K562 (cell line): ENCODE data around the gene TP73. TPM values are rescaled to one million over a fixed set of nuclear protein-coding genes. Genes with fewer than 3 reads are reported as not detected.

ENCODE experiments used
- ATAC-seq: fragments of 200-7000 bp; cut with Tn5 transposase; 3 replicates; pipeline ENCODE4 v1.9.1; 2020; ENCODE audit warnings: moderate library complexity
- BruUV-seq: library from RNA; stranded (reverse); fragments of 400-500 nt; replicated peaks from 2 replicates; lab custom pipeline; 2021; lab: Mats Ljungman, UMichigan
- CTCF ChIA-PET: fragments of 300-600 bp; formaldehyde crosslinking; extraction: SDS; loops from one replicate; lab custom pipeline; 2021; ENCODE audit warnings: low intra/inter-chr PET ratio; lab: Yijun Ruan, JAX
- POLR2A ChIA-PET: fragments of 300-600, 350-650 bp; sonication (Branson Sonifier 250); formaldehyde crosslinking; extraction: SDS; loops from one replicate; lab custom pipeline; 2021; ENCODE audit warnings: antibody characterized with exemption, inconsistent platforms; lab: Yijun Ruan, JAX
- DNase-seq, 4 experiments: peaks; one replicate each; pipeline versions ENCODE4 v3.0.0 to v3.0.0-alpha.2; 2011 to 2018; ENCODE audit warnings: low spot score in 3 of 4, mixed read lengths in 3 of 4; ENCODE audit errors: extremely low read depth in 1 of 4
- FAIRE-seq: peaks from 2 replicates; lab custom pipeline; 2011; peaks lifted over from hg19 to GRCh38; lab: Jason Lieb, UNC
- H2AFZ ChIP-seq: 2 replicates; pipeline ENCODE4 v1.6.0; 2011; ENCODE audit warnings: low read depth, low read length, control low read depth, inconsistent platforms
- H3K27ac ChIP-seq: fragments of 200-600 bp; 3 replicates; pipeline ENCODE4 v1.8.0; 2011; ENCODE audit warnings: low read depth, mild to moderate bottlenecking, control low read depth, inconsistent platforms, low read length, moderate library complexity, mixed read lengths; ENCODE audit errors: extremely low read depth
- H3K27me3 ChIP-seq, 2 experiments: fragments of 300-600 bp in 1 of 2; 2 replicates in 1 of 2; 3 replicates in 1 of 2; pipeline versions ENCODE4 v1.6.0 to v1.8.0; 2011; ENCODE audit warnings: inconsistent platforms in 2 of 2, low read length in 2 of 2, mild to moderate bottlenecking in 1 of 2, mixed read lengths in 1 of 2, moderate library complexity in 1 of 2; ENCODE audit not compliant: control insufficient read depth in 2 of 2, insufficient read depth in 2 of 2
- H3K36me3 ChIP-seq: fragments of 300-600 bp; 3 replicates; pipeline ENCODE4 v1.8.0; 2011; ENCODE audit warnings: mild to moderate bottlenecking, low read length, inconsistent platforms; ENCODE audit not compliant: control insufficient read depth, insufficient read depth
- H3K4me1 ChIP-seq, 2 experiments: fragments of 200-600 bp in 1 of 2; replicated peaks in 1 of 2; 2 replicates in 1 of 2; 3 replicates in 1 of 2; pipeline versions ENCODE4 v1.5.1 to v1.8.0; 2011; ENCODE audit warnings: inconsistent platforms in 2 of 2, low read length in 2 of 2, mild to moderate bottlenecking in 1 of 2, mixed read lengths in 1 of 2, moderate library complexity in 1 of 2; ENCODE audit not compliant: control insufficient read depth in 2 of 2, insufficient read depth in 2 of 2
- H3K4me2 ChIP-seq: 2 replicates; pipeline ENCODE4 v1.6.1; 2011; ENCODE audit warnings: low read length, control low read depth, inconsistent platforms, mixed read lengths; ENCODE audit not compliant: insufficient read depth
- H3K4me3 ChIP-seq: fragments of 200-600 bp; sonication (generic), shearing (Covaris generic); 2 replicates; pipeline ENCODE4 v1.5.1; 2016; ENCODE audit warnings: control low read depth, inconsistent platforms
- H3K79me2 ChIP-seq: fragments of 200-600 bp; 3 replicates; pipeline ENCODE4 v1.8.0; 2011; ENCODE audit warnings: low read length, inconsistent platforms; ENCODE audit not compliant: control insufficient read depth, insufficient read depth
- H3K9ac ChIP-seq, 2 experiments: 2 replicates each; pipeline versions ENCODE4 v1.6.0 to v1.6.1; 2011; ENCODE audit warnings: low read depth in 2 of 2, low read length in 2 of 2, control low read depth in 1 of 2, inconsistent platforms in 1 of 2, mild to moderate bottlenecking in 1 of 2, mixed read lengths in 1 of 2; ENCODE audit not compliant: insufficient read depth in 1 of 2
- H3K9me1 ChIP-seq: one replicate; pipeline ENCODE4 v1.6.0; 2011; ENCODE audit warnings: inconsistent platforms, mild to moderate bottlenecking, low read length, moderate library complexity; ENCODE audit not compliant: control insufficient read depth, insufficient read depth
- H3K9me3 ChIP-seq: replicated peaks from 2 replicates; pipeline ENCODE4 v1.5.1; 2011; ENCODE audit warnings: low read depth, low read length, inconsistent platforms; ENCODE audit not compliant: control insufficient read depth, insufficient read depth
- H4K20me1 ChIP-seq: replicated peaks from 2 replicates; pipeline ENCODE4 v1.6.1; 2011; ENCODE audit warnings: low read length, inconsistent platforms, mixed read lengths; ENCODE audit not compliant: control insufficient read depth, insufficient read depth
- CAMTA2 ChIP-seq: fragments of 250-450 bp; sonication (Bioruptor Pico); conservative IDR thresholded peaks from 2 replicates; pipeline ENCODE4 v1.5.1; 2022
- EP300 ChIP-seq: IDR thresholded peaks from 2 replicates; pipeline ENCODE4 v1.6.1; 2012; ENCODE audit warnings: low read length, improper control_type of control experiment
- POU5F1 ChIP-seq: fragments of 150-350 bp; IDR thresholded peaks from 2 replicates; pipeline ENCODE4 v1.6.1; 2014; ENCODE audit warnings: borderline replicate concordance, low read length, low read depth, mild to moderate bottlenecking; ENCODE audit not compliant: partially characterized antibody
- PPARD ChIP-seq: fragments of 250-450 bp; sonication (Bioruptor Pico); IDR thresholded peaks from 2 replicates; pipeline ENCODE4 v1.8.0; 2022; ENCODE audit warnings: inconsistent platforms, mild to moderate bottlenecking, moderate library complexity
- RBFOX2 ChIP-seq: fragments of 200-400 bp; formaldehyde crosslinking; IDR thresholded peaks from 2 replicates; pipeline ENCODE4 v1.6.1; 2017; ENCODE audit warnings: low read depth, mild to moderate bottlenecking, low read length, moderate library complexity
- SETDB1 ChIP-seq: IDR thresholded peaks from one replicate; pipeline ENCODE4 v1.6.1; 2012; ENCODE audit warnings: low read length, control low read depth, inconsistent platforms
- SRSF7 ChIP-seq: fragments of 200-400 bp; formaldehyde crosslinking; optimal IDR thresholded peaks from 2 replicates; pipeline ENCODE3; 2017; ENCODE audit warnings: mild to moderate bottlenecking, low read depth, low read length
- ZFP1 ChIP-seq: fragments of 450-650 bp; formaldehyde crosslinking; IDR thresholded peaks from 2 replicates; pipeline ENCODE4 v1.4.0; 2020; ENCODE audit warnings: mild to moderate bottlenecking, mixed read lengths
- ZNF780A ChIP-seq: fragments of 250-450 bp; sonication (Bioruptor Pico); IDR thresholded peaks from 2 replicates; pipeline ENCODE4 v1.5.0; 2021; ENCODE audit warnings: mild to moderate bottlenecking
- WGBS: fragments of 100-300 bp; shearing (Covaris generic); methylation state at CpG from one replicate; pipeline ENCODE4 v1.1.6; 2016; ENCODE audit warnings: low coverage, mixed read lengths; ENCODE audit not compliant: insufficient coverage; ENCODE audit errors: missing lambda C conversion rate; 5-methylcytosine and 5-hydroxymethylcytosine counted together
- in situ Hi-C: fragments of 300-500 bp; cut with MboI; formaldehyde crosslinking; loops from 4 replicates; pipeline ENCODE4 v1.15.0; 2018; ENCODE audit warnings: inconsistent platforms, mixed read lengths
- intact Hi-C: fragments of 100-400 bp; cut with micrococcal nuclease; formaldehyde crosslinking; loops from 2 replicates; pipeline ENCODE4 v1.14.2; 2022
- polyA plus RNA-seq, 8 experiments: library from polyadenylated mRNA; depleted of rRNA in 4 of 8; stranded (reverse) in 5 of 8; unstranded in 3 of 8; fragments of >200 nt; fragmentation: Nextera tagmentation in 2 of 8; fragmentation: Illumina TruSeq in 1 of 8; extraction: Ambion mirVana in 2 of 8; extraction: Trizol in 1 of 8; gene quantifications; 2 replicates each; pipeline versions ENCODE4 v1.2.1 to v1.2.3, GENCODE V29; 2011 to 2014; ENCODE audit warnings: inconsistent platforms in 1 of 8, missing spikeins in 1 of 8
- total RNA-seq, 7 experiments: library from RNA; depleted of rRNA in 6 of 7; stranded (reverse); fragments of >200 nt in 6 of 7; fragmentation: Illumina TruSeq in 2 of 7; extraction: Trizol in 2 of 7; gene quantifications; 2 replicates each; pipeline versions ENCODE4 v1.2.1 to v1.2.3, GENCODE V29; 2011 to 2021; ENCODE audit warnings: low replicate concordance in 1 of 7
- TF ChIP-seq, protein P1 (sequence below): fragments of 250-450 bp; sonication (Bioruptor Pico); IDR thresholded peaks from 2 replicates; pipeline ENCODE4 v1.8.0; 2021; ENCODE audit warnings: moderate library complexity, mild to moderate bottlenecking, inconsistent platforms

TP73 gene
- total and polyA plus RNA-seq, 9 of the 15 experiments (the other 6 are each of a cell fraction or from before 2014, with no cell fraction given): 0.07 to 1.6 (median 0.40) TPM; not detected in 2

GRCh38 chr1:3685222-3685621 is 32.9 kb downstream of the TP73 start:
- DNase-seq (no peak), FAIRE-seq (no peak), ATAC-seq (no peak)
- Histone ChIP-seq H4K20me1 (peaks cover 56% of the 10 kb centered on the region), H3K4me3 (no peak overlapping the region), H3K27me3 (peaks cover 28 to 85% of the 10 kb centered on the region in 2 experiments), H3K4me1 (peaks cover 5 to 78% of the 10 kb centered on the region in 2 experiments; a peak in 3 of 5 replicates), H3K9ac (peak overlapping the region in 1 of 2 experiments; percentile 45; a peak in 1 of 4 replicates), H3K36me3 (no peaks in the 10 kb centered on the region), H3K27ac (no peak overlapping the region), H2AFZ (no peak overlapping the region), H3K9me3 (no peaks in the 10 kb centered on the region), H3K9me1 (no peaks in the 10 kb centered on the region), H3K79me2 (no peaks in the 10 kb centered on the region), H3K4me2 (no peak overlapping the region)
- CTCF ChIA-PET: no interaction called here
- no TSS peak for BruUV-seq
- TF ChIP-seq PPARD (CRISPR knock-in tag): no peak
- no peak for TF ChIP-seq RBFOX2
- no peak for TF ChIP-seq SETDB1
- TF ChIP-seq SRSF7: no peak
- TF ChIP-seq ZFP1: no peak
- TF ChIP-seq, protein P1, sequence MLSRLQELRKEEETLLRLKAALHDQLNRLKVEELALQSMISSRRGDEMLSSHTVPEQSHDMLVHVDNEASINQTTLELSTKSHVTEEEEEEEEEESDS: no peak
- intact Hi-C loops: no loop called here
- in situ Hi-C loops: no loop called here
- POLR2A ChIA-PET: no interaction called here
- WGBS: 15% methylated on average over 12 of the region's 14 CpGs

GRCh38 chr1:3685906-3686305 is 33.6 kb downstream of the TP73 start:
- in situ Hi-C loops: no loop called here
- BruUV-seq: no TSS peak
- no peaks in the 10 kb centered on the region for H3K36me3 ChIP-seq
- no peaks in the 10 kb centered on the region for H3K79me2 ChIP-seq
- TF ChIP-seq POU5F1: no peak
- TF ChIP-seq CAMTA2: no peak
- TF ChIP-seq EP300: no peak
- no peak for TF ChIP-seq ZNF780A (CRISPR knock-in tag)
- TF ChIP-seq, all 486 proteins: peak for 0
- Histone ChIP-seq H3K9ac (peak overlapping the region in 1 of 2 experiments; percentile 58; a peak in 1 of 4 replicates), H3K27ac (no peak overlapping the region), H3K27me3 (peaks cover 34 to 86% of the 10 kb centered on the region in 2 experiments), H3K4me3 (no peak overlapping the region), H3K4me1 (peaks cover 5 to 78% of the 10 kb centered on the region in 2 experiments; a peak in 3 of 5 replicates), H3K4me2 (no peak overlapping the region), H2AFZ (no peak overlapping the region), H3K9me1 (no peaks in the 10 kb centered on the region), H4K20me1 (peaks cover 55% of the 10 kb centered on the region), H3K9me3 (no peaks in the 10 kb centered on the region)
- POLR2A ChIA-PET: interaction anchor here (0.6 kb wide), 1 partner anchor 144 kb away, joined by 3 read pairs; no protein-coding TSS in a partner anchor
- intact Hi-C loops: no loop called here
- WGBS: 16% methylated on average over 19 of the region's 19 CpGs
- no peak for DNase-seq
- CTCF ChIA-PET: no interaction called here
- no peak for FAIRE-seq
- ATAC-seq: no peak
